HAP-1 (cell line): Measurements from ENCODE around the gene UVSSA.

Experiments used
- DNase-seq, 2 experiments: peaks; one replicate each; pipeline ENCODE4 v3.0.0-alpha.2; 2016 to 2020; ENCODE audit warnings: low spot score in 2 of 2
- H3K27me3 ChIP-seq: fragments of 250-450 bp; sonication (Bioruptor Pico); 2 replicates; pipeline ENCODE4 v1.5.1; 2020; ENCODE audit warnings: low read depth, mild to moderate bottlenecking, moderate library complexity
- H3K36me3 ChIP-seq: fragments of 250-450 bp; sonication (Bioruptor Pico); replicated peaks from 2 replicates; pipeline ENCODE4 v1.5.1; 2020; ENCODE audit warnings: mild to moderate bottlenecking
- H3K4me1 ChIP-seq: fragments of 250-450 bp; sonication (Bioruptor Pico); 2 replicates; pipeline ENCODE4 v1.5.1; 2020; ENCODE audit warnings: mild to moderate bottlenecking
- H3K4me3 ChIP-seq: fragments of 250-450 bp; sonication (Bioruptor Pico); 2 replicates; pipeline ENCODE4 v1.5.1; 2020; ENCODE audit warnings: mild to moderate bottlenecking, moderate library complexity
- H3K9me3 ChIP-seq: fragments of 250-450 bp; sonication (Bioruptor Pico); 2 replicates; pipeline ENCODE4 v1.5.1; 2020; ENCODE audit warnings: mild to moderate bottlenecking, moderate library complexity
- in situ Hi-C: fragments of 300-500 bp; cut with MboI; formaldehyde crosslinking; loops from 3 replicates; pipeline ENCODE4 v1.14.3; 2020; ENCODE audit warnings: low sequenced_read_pairs, inconsistent platforms, mixed read lengths

The UVSSA gene

DNA sequence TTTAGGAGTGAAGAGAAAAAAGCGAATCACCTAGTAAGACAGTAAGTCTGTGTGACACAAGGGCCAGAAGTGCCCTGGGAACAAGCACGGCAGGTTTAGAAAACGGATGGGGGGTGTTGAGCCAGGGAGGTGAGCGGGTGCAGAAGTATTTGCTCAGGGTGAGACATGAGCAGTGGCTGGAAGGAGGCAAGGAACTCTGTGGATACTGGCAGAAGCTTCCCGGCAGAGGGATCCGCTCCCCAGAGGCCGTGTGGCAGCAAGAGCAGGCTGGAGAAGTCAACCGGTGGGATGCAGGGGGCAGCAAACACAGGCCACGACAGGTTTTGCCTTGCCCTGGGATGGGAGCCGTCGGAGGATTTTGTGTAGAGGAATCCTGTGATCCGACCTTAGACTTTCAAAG, 2.3 kb upstream of the UVSSA start:
- DNase-seq = no peak
- in situ Hi-C loops = loop anchor here (5.0 kb wide), 1 partner anchor 92 kb away; no protein-coding TSS in a partner anchor

DNA sequence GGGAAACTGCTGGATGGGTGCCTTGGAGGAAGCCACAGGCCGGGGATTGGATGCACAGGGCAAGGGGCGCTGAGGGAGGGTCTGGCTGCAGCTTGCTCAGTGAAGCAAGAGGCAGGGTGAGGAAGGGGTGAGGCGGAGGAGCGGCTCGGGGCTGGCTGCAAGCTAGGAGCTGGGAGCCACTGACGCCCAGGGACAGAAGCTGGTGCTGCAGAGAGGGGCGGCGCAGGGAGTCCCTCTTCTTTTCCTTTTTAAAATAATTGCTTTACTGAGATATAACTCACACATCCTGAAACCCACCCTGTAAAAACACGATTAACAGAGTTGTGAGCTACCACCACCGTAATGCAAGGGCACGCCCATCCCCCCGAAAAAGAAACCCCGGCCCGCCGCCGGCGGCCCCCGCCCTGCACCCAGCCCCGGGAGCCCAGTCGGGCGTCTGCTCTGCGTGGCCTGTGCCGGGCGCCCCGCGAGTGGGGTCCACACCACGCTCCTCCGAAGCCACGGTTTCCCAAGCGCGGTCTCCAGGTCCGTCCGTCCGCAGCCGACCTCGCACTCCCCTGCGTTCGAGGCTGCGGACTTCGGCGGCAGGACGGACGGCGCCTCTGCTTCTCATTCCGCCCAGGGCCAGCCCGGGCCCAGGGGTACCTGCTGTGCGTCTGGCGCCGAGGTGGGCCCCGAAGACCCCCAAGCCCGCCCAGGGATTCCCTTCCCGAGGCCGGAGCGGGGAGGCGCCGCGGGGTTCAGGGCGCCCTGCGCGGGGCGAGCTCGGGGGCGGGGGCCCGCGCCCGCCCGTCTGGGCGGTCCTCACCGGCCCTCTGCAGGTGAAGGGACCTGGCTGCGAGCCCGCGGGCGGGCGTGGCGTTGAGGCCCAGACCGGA, 866 bp upstream of the UVSSA start:
- H3K27me3 ChIP-seq = no peaks in the 10 kb centered on the region
- H3K9me3 ChIP-seq = no peaks in the 10 kb centered on the region
- peaks cover 6% of the 10 kb centered on the region for H3K36me3 ChIP-seq
- in situ Hi-C loops = no loop called here
- peaks cover 2% of the 10 kb centered on the region; the same call in 1 of the 2 replicates for H3K4me1 ChIP-seq
- H3K4me3 ChIP-seq = peak overlapping the region; percentile 76
- DNase-seq = peak; percentile 32 to 65

More for the DNA sequence above, 2.3 kb upstream of the UVSSA start:
- peaks cover 17% of the 10 kb centered on the region for H3K36me3 ChIP-seq
- peaks cover 2% of the 10 kb centered on the region; the same call in 1 of the 2 replicates for H3K4me1 ChIP-seq
- H3K4me3 ChIP-seq = no peak overlapping the region
- H3K9me3 ChIP-seq = no peaks in the 10 kb centered on the region
- no peaks in the 10 kb centered on the region for H3K27me3 ChIP-seq

DNA sequence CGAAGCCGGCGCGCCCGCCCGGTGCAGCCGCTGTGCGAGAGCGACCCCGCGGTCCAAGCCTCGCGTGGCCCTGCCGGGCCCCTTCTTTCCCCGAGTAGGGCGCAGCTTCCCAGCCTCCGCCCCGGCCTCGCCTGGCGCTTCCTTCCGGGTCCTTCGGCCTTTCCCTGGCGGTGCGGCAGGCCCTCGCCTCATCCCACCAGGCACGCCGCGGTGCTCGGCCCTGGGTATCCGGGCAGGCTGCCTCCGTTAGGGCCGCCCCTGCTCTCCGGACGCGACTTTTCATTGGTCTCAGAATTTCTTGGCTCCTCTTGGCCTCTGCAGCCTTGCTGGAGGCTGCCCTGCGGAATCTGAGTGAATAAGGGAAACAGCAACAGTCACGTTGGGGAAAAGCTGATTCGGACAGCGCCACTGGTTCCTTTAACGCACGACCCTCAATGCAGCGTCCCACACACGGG, 429 bp downstream of the UVSSA start:
- peak overlapping the region; percentile 76 for H3K4me3 ChIP-seq
- DNase-seq = peak; percentile 22 to 64

DNA sequence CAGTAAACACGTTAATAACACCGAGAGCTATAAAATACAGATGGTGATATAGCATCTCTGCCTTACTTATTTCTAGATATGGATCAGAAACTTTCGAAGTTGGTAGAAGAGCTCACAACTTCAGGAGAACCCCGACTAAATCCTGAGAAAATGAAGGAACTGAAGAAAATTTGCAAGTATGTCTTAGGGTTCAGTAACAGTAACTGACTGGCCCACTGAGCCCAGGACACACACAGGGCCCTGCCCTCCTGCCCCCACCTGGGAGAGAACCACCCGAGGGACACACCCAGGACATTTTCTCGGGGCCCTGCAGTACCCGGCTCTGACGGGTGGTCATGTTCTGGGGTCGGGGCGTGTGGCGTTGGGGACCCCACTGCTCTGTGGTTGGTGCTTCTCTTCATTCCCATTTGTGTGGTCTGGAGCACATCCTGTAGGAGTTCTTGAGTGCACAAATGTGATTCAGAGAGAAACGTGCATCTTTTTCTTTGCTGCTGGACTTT, 1.1 kb downstream of the UVSSA start:
- Histone ChIP-seq H3K4me1 (peaks cover 2% of the 10 kb centered on the region; the same call in 1 of the 2 replicates), H3K27me3 (no peaks in the 10 kb centered on the region)
- in situ Hi-C loops = no loop called here

More for the DNA sequence above, 429 bp downstream of the UVSSA start:
- H3K4me1 ChIP-seq = peaks cover 2% of the 10 kb centered on the region; the same call in 1 of the 2 replicates
- in situ Hi-C loops = no loop called here
- H3K36me3 ChIP-seq = peaks cover 12% of the 10 kb centered on the region
- H3K27me3 ChIP-seq = no peaks in the 10 kb centered on the region
- no peaks in the 10 kb centered on the region for H3K9me3 ChIP-seq

DNA sequence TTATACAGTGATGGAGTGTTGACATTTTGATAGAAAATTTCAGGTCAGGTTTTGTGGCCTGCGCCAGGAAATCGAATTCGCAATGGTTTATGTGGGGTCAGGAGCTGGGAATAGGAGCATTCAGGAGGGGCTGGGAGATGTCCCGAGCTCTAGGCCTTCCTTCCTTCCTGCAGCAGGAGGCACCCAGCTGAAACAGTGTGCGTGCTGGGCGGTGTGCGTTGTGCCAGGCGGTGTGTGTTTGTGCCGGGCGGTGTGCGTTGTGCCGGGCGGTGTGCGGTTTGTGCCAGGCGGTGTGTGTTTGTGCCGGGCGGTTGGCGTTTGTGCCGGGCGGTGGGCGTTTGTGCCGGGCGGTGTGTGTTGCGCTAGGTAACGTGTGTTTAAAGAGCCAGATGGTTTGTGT, 1.7 kb downstream of the UVSSA start:
- Histone ChIP-seq H3K4me1 (peaks cover 2% of the 10 kb centered on the region; the same call in 1 of the 2 replicates), H3K9me3 (no peaks in the 10 kb centered on the region), H3K27me3 (no peaks in the 10 kb centered on the region), H3K4me3 (no peak overlapping the region), H3K36me3 (peaks cover 23% of the 10 kb centered on the region)
- in situ Hi-C loops = no loop called here
- no peak for DNase-seq

More for the DNA sequence above, 1.1 kb downstream of the UVSSA start:
- DNase-seq = no peak
- Histone ChIP-seq H3K4me3 (peak overlapping the region; percentile 76), H3K36me3 (peaks cover 18% of the 10 kb centered on the region), H3K9me3 (no peaks in the 10 kb centered on the region)

DNA sequence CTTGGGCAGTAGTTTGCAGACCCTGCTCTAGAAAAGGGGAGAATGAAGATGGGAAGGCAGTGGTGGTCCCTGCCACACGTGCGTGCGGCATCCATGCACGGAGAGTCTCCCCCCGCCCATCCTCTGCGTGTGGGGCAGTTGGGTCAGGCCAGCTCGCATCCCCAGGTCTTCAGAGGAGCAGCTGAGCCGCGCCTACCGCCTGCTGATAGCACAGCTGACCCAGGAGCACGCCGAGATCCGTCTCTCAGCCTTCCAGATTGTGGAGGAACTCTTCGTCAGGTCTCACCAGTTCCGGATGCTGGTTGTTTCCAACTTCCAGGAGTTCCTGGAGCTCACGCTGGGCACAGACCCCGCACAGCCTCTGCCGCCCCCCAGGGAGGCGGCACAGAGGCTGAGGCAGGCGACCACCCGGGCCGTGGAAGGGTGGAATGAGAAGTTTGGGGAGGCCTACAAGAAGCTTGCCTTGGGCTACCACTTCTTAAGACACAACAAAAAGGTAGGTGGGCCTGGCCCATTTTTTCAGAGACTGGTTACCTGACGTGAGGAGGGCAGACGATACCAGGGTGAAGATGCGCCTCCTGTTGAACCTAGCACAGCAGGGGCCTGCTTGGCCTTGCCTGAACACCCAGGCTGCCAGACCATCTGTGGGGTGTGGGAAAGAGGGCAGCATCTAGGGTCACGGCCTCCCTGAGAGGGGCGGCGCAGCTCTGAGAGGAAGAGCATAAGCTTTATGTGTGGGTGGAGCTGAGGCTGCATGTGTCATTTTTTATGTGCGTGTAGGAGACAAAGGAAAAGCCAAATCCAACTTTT, 2.6 kb downstream of the UVSSA start:
- peaks cover 2% of the 10 kb centered on the region; the same call in 1 of the 2 replicates for H3K4me1 ChIP-seq
- no peak for DNase-seq
- no peak overlapping the region for H3K4me3 ChIP-seq
- in situ Hi-C loops = loop anchor here (25.0 kb wide), 1 partner anchor 288 kb away; no protein-coding TSS in a partner anchor
- no peaks in the 10 kb centered on the region for H3K27me3 ChIP-seq
- H3K9me3 ChIP-seq = no peaks in the 10 kb centered on the region
- H3K36me3 ChIP-seq = peaks cover 23% of the 10 kb centered on the region

DNA sequence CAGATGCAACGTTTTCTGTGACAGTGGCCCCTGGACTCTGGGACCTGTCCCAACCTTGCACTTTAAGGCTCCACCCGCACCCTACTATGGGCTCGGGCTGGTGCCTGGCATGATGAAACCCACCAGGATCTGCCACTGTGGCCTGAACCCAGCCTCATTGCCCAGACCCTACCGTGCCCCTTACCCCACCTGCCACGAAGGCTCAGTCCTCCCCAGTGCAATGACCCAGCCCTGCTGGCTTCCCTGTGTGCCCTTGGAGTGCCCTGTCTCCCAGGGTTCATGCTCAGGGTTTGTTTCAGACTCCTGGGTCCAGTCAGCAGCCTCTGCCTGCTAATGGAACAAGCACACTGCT, 3.1 kb downstream of the UVSSA start:
- DNase-seq = no peak
- Histone ChIP-seq H3K4me3 (no peak overlapping the region), H3K36me3 (peaks cover 23% of the 10 kb centered on the region), H3K4me1 (peaks cover 2% of the 10 kb centered on the region; the same call in 1 of the 2 replicates), H3K9me3 (no peaks in the 10 kb centered on the region), H3K27me3 (no peaks in the 10 kb centered on the region)
- in situ Hi-C loops = loop anchor here (25.0 kb wide), 1 partner anchor 287 kb away; no protein-coding TSS in a partner anchor

DNA sequence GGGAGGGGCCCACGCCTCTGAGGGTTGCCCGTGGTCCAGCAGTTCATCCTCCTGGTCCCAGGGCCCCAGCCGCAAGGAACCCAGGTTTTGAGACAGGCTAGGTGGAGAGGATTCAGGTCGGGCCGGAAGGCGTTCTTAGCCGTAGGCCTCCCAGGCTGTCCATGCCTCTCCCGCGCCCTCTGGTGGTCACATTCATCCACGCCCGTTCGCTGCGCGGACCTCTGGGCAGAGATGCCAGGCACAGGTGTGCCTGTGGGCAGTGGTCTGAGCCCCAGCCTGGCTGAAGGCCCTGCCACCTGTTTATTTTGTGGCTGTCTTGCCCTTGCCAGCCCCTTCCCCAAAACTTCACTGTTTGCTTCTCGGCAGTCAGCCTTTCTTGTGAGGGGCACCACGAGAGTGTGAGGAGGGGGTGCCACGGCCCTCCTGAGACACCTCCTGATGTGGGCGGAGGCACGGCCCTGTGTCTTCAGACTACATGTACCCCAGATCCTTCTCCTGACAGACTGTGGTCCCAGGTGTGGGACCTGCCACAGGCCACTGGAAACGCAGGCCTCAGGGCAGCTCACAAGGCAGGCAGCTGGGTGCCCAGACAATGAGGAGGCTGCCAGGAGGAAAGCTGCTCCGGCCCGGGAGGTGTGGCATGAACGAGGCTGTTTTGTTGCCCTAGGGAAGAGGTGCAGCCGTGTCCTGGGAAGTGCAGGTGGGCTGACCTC, 5.0 kb downstream of the UVSSA start:
- DNase-seq = peak; percentile 53 to 92
- no peaks in the 10 kb centered on the region for H3K9me3 ChIP-seq
- in situ Hi-C loops = loop anchor here (25.0 kb wide), 1 partner anchor 285 kb away; no protein-coding TSS in a partner anchor
- peaks cover 29% of the 10 kb centered on the region for H3K36me3 ChIP-seq
- H3K27me3 ChIP-seq = no peaks in the 10 kb centered on the region
- no peak overlapping the region for H3K4me3 ChIP-seq
- H3K4me1 ChIP-seq = peaks cover 2% of the 10 kb centered on the region; the same call in 1 of the 2 replicates

DNA sequence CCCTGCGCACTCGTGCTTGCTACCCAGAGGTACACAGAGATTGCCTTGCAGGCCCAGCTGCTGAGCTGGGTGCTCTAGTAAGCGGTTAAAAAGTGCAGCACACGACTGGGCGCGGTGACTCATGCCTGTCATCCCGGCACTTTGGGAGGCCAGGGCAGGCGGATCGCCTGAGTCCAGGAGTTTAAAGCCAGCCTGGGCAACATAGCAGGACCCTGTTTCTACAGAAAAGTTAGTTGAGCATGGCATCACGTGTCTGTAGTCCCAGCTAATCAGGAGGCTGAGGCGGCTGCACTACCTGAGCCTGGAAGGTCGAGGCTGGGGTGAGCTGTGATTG, 5.5 kb downstream of the UVSSA start:
- H3K36me3 ChIP-seq = peaks cover 29% of the 10 kb centered on the region
- no peaks in the 10 kb centered on the region for H3K9me3 ChIP-seq
- no peaks in the 10 kb centered on the region for H3K27me3 ChIP-seq
- H3K4me3 ChIP-seq = no peak overlapping the region
- in situ Hi-C loops = loop anchor here (25.0 kb wide), 1 partner anchor 285 kb away; no protein-coding TSS in a partner anchor
- H3K4me1 ChIP-seq = peaks cover 2% of the 10 kb centered on the region; the same call in 1 of the 2 replicates
- no peak for DNase-seq

DNA sequence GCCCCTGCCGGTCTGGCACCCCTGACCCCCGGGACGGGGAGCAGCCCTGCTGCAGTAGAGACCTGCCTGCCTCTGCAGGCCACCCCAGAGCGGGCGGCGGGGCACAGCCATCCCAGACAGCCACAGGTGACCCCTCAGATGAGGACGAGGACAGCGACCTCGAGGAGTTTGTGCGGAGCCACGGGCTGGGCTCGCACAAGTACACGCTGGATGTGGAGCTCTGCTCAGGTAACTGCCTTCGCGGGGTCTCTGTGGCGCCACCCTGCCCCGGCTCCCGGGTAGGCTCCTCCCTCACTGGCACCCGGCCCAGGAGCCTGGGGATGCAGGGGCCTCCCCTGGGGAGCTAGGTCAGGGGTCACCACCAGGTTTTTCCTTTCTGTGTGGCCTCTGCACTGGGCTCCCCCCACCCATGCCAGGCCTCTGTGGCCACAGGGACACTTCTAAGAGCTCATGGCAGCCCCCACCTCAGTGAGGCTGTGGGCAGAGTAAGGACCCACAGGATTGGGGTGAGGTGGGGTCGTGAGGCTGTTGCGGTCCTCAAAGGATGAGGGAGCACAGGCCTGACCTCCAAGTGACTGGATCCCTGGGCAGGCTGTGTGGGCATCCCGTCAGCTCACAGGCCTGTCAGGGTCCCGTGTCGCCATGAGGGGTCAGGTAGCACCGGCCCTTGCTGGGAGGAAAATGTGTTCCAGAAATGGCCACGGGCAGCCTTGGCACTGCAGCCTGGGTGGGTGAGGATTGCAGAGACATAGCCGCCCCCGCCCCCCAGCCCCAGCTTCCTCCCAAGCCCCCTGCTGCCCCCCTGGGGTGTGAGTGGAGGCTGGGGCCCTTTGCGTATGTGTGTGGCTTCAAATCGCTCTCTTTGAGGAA, 6.4 kb downstream of the UVSSA start:
- in situ Hi-C loops = loop anchor here (25.0 kb wide), 1 partner anchor 284 kb away; no protein-coding TSS in a partner anchor
- no peak overlapping the region for H3K4me3 ChIP-seq
- 0 out of 2 replicates have a peak, but pooled peaks cover 1% of the 10 kb centered on the region for H3K4me1 ChIP-seq
- DNase-seq = no peak
- no peaks in the 10 kb centered on the region for H3K9me3 ChIP-seq
- peaks cover 29% of the 10 kb centered on the region for H3K36me3 ChIP-seq
- H3K27me3 ChIP-seq = no peaks in the 10 kb centered on the region

DNA sequence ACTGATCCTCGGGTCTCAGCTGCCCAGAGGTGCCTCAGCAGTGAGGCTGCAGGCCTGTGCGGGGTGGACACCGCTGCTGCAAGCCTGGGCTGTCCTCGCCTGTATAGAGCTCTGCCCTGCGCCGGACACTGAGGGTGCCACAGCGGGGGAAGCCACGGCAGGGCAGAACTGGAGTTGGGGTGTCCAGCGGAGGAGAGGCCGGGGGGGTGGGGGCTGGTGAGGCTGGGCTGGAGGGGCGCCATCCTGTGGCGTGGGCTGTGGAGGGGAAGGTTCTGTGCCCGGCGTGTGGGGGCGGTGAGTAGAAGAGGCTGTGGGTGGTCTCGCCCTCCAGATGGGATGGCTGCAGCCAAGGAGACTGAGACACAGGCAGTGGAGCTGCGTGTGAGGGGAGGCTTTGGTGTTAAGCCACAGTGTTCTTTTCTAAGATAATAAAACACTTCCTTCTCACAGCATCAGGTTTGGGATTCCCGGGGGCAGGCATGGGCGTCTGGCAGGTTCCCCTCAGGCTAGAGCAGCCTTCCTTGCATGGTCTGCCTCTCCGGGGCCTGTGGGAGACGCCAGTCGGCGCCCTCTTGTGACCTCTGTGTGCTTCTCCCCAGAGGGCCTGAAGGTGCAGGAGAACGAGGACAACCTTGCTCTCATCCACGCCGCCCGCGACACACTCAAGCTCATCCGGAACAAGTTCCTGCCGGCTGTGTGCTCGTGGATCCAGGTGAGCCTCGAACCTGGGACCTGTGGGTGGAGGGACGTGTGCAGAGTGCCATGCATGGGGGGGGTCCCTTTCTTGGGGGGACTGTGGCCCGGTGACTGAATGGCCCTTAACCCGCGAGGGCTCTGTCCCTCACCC, 7.4 kb downstream of the UVSSA start:
- DNase-seq = no peak
- in situ Hi-C loops = loop anchor here (25.0 kb wide), 1 partner anchor 283 kb away; no protein-coding TSS in a partner anchor
- Histone ChIP-seq H3K9me3 (no peaks in the 10 kb centered on the region), H3K36me3 (peaks cover 29% of the 10 kb centered on the region), H3K27me3 (no peaks in the 10 kb centered on the region), H3K4me1 (no peaks in the 10 kb centered on the region), H3K4me3 (no peak overlapping the region)

DNA sequence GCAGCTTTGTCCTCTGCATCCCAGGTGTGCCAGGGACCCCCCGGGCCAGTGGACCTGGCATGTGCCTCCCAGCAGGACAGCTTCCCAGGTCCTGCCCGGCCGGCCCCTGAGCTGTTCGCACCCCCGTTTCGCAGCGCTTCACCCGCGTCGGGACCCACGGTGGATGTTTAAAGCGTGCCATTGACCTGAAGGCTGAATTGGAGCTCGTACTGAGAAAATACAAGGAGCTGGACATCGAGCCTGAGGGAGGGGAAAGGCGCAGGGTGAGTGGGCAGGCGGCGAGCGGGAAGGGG, 7.9 kb downstream of the UVSSA start:
- no peaks in the 10 kb centered on the region for H3K4me1 ChIP-seq
- peaks cover 29% of the 10 kb centered on the region for H3K36me3 ChIP-seq
- no peak overlapping the region for H3K4me3 ChIP-seq
- H3K9me3 ChIP-seq = no peaks in the 10 kb centered on the region
- H3K27me3 ChIP-seq = no peaks in the 10 kb centered on the region
- in situ Hi-C loops = loop anchor here (25.0 kb wide), 1 partner anchor 282 kb away; no protein-coding TSS in a partner anchor
- no peak for DNase-seq
